HL-60 (cell line): ENCODE measurements around the gene MSMO1.

ENCODE experiments used
- DNase-seq, 2 experiments: peaks; one replicate each; pipeline ENCODE4 v3.0.0-alpha.2; 2010 to 2020; ENCODE audit warnings: low read depth in 1 of 2, low spot score in 1 of 2
- H3K27ac ChIP-seq: fragments of 250-450 bp; sonication (Bioruptor Pico); replicated peaks from 2 replicates; pipeline ENCODE4 v1.5.1; 2020; ENCODE audit warnings: mild to moderate bottlenecking, moderate library complexity
- H3K27me3 ChIP-seq: fragments of 250-450 bp; sonication (Bioruptor Pico); 2 replicates; pipeline ENCODE4 v1.5.1; 2021; ENCODE audit warnings: mild to moderate bottlenecking, moderate library complexity; ENCODE audit not compliant: insufficient read depth, poor library complexity, severe bottlenecking
- H3K4me3 ChIP-seq: replicated peaks from 2 replicates; pipeline ENCODE4 v1.5.1; 2011; ENCODE audit warnings: mild to moderate bottlenecking, control low read depth, low read length; ENCODE audit not compliant: insufficient read depth
- GABPA ChIP-seq: IDR thresholded peaks from 2 replicates; pipeline ENCODE4 v1.6.1; 2012; ENCODE audit warnings: low read depth
- POLR2AphosphoS5 ChIP-seq: IDR thresholded peaks from 2 replicates; pipeline ENCODE4 v1.6.1; 2012; ENCODE audit warnings: low read depth
- SPI1 ChIP-seq: IDR thresholded peaks from 2 replicates; pipeline ENCODE4 v1.6.1; 2012; ENCODE audit warnings: low read depth, mild to moderate bottlenecking, borderline replicate concordance
- TF ChIP-seq, protein P1 (sequence below): IDR thresholded peaks from 2 replicates; pipeline ENCODE4 v1.6.1; 2012; ENCODE audit warnings: low read depth; ENCODE audit not compliant: insufficient replicate concordance
- TF ChIP-seq, protein P2 (sequence below): IDR thresholded peaks from one replicate; pipeline ENCODE4 v1.5.1; 2011; ENCODE audit warnings: low read length, control low read depth, inconsistent platforms; ENCODE audit not compliant: insufficient read depth

The MSMO1 gene

DNA sequence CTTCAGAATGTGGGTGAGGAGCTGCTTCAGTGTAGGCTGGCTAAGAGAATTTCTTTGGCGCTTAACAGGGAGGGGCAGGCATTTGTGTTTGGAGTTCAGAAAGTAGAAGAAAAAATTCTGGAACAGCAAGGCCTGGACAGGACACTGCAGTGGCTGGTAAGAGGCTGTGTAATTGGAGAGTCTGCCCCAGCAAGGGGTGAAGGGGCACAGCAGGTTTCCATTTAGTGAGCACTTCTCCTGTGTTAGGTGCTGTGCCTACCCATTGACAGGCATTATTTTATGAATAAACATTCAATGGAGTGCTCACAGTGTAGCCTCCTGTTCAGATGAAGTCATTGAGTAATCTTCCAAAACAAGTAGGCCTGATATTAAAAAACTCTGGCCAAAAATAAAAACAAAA lies 40.6 kb downstream of the MSMO1 start:
- Histone ChIP-seq H3K27me3 (no peaks in the 10 kb centered on the region), H3K27ac (no peak overlapping the region), H3K4me3 (no peak overlapping the region)
- DNase-seq: no peak
- TF ChIP-seq, protein P1, sequence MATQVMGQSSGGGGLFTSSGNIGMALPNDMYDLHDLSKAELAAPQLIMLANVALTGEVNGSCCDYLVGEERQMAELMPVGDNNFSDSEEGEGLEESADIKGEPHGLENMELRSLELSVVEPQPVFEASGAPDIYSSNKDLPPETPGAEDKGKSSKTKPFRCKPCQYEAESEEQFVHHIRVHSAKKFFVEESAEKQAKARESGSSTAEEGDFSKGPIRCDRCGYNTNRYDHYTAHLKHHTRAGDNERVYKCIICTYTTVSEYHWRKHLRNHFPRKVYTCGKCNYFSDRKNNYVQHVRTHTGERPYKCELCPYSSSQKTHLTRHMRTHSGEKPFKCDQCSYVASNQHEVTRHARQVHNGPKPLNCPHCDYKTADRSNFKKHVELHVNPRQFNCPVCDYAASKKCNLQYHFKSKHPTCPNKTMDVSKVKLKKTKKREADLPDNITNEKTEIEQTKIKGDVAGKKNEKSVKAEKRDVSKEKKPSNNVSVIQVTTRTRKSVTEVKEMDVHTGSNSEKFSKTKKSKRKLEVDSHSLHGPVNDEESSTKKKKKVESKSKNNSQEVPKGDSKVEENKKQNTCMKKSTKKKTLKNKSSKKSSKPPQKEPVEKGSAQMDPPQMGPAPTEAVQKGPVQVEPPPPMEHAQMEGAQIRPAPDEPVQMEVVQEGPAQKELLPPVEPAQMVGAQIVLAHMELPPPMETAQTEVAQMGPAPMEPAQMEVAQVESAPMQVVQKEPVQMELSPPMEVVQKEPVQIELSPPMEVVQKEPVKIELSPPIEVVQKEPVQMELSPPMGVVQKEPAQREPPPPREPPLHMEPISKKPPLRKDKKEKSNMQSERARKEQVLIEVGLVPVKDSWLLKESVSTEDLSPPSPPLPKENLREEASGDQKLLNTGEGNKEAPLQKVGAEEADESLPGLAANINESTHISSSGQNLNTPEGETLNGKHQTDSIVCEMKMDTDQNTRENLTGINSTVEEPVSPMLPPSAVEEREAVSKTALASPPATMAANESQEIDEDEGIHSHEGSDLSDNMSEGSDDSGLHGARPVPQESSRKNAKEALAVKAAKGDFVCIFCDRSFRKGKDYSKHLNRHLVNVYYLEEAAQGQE: no peak
- TF ChIP-seq SPI1 (no peak), GABPA (no peak), POLR2AphosphoS5 (no peak)
- TF ChIP-seq, protein P2, sequence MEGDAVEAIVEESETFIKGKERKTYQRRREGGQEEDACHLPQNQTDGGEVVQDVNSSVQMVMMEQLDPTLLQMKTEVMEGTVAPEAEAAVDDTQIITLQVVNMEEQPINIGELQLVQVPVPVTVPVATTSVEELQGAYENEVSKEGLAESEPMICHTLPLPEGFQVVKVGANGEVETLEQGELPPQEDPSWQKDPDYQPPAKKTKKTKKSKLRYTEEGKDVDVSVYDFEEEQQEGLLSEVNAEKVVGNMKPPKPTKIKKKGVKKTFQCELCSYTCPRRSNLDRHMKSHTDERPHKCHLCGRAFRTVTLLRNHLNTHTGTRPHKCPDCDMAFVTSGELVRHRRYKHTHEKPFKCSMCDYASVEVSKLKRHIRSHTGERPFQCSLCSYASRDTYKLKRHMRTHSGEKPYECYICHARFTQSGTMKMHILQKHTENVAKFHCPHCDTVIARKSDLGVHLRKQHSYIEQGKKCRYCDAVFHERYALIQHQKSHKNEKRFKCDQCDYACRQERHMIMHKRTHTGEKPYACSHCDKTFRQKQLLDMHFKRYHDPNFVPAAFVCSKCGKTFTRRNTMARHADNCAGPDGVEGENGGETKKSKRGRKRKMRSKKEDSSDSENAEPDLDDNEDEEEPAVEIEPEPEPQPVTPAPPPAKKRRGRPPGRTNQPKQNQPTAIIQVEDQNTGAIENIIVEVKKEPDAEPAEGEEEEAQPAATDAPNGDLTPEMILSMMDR: no peak

DNA sequence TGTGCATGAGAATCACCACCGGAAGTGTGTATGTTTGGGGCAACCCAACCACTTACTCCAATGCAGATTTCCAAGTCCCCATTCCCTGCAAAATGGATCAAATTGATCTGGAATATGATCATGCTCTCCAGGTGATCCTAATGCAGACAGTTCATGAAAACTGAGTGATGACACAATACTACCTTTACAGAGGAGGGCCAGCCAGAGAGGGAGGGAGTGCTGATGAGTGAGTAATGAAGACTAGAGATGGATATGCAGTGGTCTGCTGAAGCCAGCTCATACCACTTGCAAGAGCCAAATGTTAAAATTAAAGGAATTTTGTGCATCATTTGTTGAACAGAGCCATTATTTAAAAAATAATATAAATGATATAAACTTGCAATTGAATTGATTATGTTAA lies 41.1 kb downstream of the MSMO1 start:
- Histone ChIP-seq H3K27ac (no peak overlapping the region), H3K27me3 (no peaks in the 10 kb centered on the region), H3K4me3 (no peak overlapping the region)
- TF ChIP-seq GABPA (no peak), POLR2AphosphoS5 (no peak), SPI1 (no peak)
- TF ChIP-seq, protein P2: no peak
- TF ChIP-seq, protein P1: no peak
- no peak for DNase-seq

DNA sequence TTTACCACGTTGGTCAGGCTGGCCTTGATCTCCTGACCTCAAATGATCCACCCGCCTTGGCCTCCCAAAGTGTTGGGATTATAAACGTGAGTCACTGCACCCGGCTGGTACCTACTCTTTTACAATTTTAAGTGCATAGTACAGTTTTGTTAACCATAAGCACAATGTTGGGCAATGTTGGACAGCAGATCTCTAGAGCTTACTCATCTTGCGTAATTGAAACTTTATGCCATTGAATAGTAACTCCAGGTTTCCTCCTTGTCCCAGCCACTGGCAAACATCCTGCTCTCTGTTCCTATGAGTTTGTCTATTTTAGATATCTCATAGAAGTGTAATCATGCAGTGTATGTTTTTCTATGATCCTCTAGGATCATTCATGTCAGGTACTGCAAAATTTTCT lies 42.1 kb downstream of the MSMO1 start:
- DNase-seq: no peak
- Histone ChIP-seq H3K4me3 (no peak overlapping the region), H3K27me3 (no peaks in the 10 kb centered on the region), H3K27ac (no peak overlapping the region)
- TF ChIP-seq, protein P1: peak; percentile 30
- TF ChIP-seq SPI1: no peak

DNA sequence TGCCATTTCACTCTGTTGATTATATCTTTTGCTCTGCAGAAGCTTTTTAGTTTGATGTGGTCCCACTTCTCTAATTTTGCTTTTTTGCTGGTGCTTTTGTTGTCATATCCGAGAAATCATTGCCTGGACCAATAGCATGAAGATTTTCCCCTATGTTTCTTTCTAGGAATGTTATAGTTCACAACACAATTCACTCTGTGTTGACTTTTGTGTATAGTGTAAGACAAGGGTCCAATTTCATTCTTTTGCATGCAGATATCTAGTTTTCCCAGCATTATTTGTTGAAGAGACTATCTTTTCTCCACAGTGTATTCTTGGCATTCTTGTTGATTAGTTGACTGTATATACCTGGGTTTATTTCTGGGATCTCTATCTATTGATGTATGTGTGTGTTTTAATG lies 43.1 kb downstream of the MSMO1 start:
- TF ChIP-seq POLR2AphosphoS5: no peak
- TF ChIP-seq, protein P2: no peak
- TF ChIP-seq SPI1: no peak
- TF ChIP-seq, protein P1: no peak
- TF ChIP-seq GABPA: no peak
- H3K27me3 ChIP-seq: no peaks in the 10 kb centered on the region
- no peak for DNase-seq
- no peak overlapping the region for H3K27ac ChIP-seq
- no peak overlapping the region for H3K4me3 ChIP-seq
